HG02763 (cell line): Measurements from ENCODE around the gene CAMTA1.

ENCODE experiments used
- ATAC-seq: cut with Tn5 transposase; IDR thresholded peaks from one replicate; pipeline ENCODE4 v1.9.1; 2021; ENCODE audit warnings: mild to moderate bottlenecking, moderate library complexity; ENCODE audit not compliant: unreplicated experiment

Gene CAMTA1

DNA sequence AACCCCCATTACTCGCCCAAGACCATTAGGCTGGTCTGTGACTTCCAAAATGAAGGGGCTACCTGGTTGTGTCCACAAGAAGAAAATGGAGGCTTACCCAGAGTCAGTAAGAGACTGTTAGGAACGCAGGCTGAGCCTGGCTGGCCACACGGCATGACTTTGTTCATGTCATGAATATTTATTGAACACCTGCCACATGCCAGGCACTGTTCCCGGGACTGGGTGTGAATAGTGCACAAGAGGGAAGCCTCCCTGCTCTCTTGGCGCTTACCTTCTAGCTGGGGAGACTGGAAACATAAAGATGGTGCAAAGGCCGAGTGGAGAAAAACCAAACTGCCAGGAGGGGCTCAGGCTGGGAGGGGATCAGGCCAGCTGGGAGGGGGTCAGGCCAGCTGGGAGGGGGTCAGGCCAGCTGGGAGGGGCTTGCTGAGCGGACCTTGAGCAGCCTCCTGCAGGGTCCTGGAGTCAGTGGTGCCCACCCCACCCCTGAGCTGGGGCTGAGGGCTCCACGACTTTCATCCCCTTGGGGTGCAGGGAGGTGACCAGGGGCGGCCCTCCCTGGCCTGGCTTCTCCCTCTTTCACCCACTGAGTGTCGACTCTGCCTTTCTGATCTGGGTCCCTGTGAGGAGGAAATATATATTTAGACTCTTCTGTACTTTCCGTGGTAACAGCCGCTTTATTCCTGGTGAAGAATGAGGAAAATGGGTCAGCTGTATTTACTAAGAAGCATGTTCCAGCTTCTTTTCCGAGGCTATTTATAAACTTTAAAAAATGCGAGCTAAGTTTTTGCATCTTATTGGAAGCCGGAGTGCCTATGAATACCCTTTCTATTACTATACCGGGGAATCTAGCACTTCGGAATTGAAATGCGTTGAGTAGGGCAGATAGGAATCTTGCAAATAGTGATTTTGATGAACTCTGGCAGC, 139.0 kb downstream of the CAMTA1 start:
- ATAC-seq: no peak

DNA sequence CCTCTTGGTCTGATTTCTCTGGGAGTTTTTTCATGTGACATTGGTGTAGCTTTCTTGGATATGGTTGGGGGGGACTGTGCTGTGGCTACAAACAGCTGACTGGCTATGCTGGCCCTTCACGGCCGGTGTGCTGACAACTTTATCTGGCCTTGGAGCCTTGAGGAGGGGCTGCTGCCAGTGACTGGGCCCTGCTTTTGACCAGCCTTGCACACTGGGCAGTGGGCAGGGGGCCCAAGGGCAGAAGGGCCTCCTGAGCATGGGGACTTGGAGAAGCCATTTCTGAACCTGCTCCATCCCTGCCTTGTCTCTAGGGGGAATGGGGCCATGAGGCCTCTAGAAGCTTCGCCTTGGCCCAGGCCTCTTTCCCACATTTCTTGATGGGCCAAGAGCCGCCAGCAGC, 139.6 kb downstream of the CAMTA1 start:
- no peak for ATAC-seq

DNA sequence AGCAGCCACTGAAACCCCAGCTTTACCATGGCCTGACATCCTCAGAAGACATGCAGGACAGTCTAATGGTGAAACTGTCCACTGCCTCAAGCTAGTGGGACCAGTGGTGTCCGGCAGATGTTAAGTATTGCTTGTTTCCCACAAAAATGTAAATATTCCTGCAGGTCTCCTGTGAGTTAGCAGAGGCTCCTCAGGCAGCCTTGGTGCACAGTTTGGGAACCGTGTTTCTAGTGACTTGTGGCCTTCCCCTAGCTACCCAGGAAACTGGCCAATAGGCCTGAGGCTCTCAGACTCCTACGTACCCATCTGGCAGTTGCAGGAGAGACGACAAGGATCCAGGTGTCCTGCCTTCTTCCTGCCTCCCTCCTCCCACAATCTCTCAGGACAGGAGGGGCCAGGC, 142.4 kb downstream of the CAMTA1 start:
- ATAC-seq: no peak

DNA sequence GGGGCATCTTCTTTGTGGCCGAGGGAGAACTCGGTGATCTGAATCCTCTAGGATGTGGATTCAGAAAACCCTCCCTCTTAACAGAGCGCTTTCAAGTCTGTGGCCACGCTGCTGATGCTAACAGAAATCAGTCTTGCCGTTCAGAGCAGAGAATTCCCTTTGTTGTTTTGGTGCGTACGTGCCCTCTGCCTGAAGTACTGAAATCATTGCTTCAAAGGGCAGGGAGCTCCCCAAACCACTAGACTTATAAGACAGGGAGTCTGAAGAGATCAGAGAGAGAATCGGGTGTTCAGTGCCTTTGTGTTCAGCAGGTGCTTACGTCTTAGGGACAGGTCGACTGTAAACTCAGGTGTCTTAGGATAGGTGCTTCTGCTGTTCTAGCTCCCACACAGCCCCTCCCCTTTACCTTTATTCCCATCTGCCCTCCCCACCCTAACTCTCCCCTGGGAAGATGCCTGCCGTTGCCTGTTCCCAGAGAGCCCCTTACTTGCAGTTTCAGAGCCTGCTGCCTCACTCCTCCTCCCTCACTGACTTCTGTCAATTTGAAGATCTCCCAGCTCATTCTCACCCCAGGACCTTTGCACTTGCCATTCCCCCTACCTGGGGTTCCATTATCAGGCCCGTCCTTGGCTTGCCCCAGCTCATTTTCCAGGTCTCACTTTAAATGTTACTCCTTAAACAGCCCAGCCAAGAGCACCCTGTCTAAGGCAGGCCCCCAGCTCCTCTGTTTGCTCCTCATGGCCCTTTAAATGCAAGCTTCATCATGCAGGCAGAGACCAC, 143.0 kb downstream of the CAMTA1 start:
- no peak for ATAC-seq

DNA sequence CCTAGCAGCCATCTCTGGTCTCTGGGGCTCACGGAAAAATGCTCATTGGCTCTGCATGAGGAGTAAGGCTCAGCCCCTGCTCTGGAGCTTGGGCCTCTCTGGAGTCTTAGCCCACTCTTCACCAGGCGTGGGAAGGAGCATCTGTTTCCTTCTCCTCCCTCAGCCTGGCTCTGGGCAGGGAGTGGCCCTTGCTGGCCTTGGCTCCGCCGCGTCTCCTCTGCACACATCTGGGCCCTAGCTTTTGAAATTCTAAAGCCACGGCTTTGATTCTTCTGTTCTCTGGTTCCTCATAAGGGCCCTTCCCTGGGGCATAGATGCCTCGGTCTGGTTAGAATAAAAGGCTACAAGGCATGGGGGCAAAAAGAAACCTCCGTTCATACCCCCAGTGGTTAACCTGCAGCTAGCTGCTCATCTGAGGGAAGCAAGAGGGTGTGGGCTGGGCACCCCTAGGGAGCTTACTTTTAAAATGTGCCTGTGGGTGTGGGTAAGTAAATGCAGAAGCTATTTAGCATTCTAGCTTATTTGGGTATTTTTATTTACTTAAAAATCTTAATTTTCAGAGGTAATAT, 145.6 kb downstream of the CAMTA1 start:
- ATAC-seq: no peak

DNA sequence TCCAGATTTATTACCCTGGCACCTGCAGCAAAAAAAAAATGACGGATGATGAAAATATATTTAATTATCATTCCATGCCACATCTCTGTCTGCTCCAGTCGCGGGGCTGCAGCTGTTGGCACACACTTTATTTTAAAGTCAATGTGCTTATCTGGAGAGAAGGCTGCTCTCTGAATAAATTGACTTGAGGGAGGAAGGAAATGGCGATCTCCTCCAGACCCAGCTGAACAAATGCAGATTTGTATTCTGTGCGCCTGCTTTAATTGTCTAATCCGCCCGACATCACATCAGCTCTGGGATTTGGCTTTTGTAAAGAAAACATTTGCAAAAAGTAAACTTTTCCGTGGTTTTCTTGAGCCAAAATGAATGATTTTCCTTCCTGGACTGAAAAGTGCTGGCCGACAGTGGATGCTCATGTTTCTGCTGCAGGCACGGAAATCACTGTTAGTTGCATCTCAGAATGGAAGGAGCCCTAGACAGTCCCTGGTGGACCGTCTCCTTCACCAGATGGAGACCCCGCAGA, 150.2 kb downstream of the CAMTA1 start:
- no peak for ATAC-seq

DNA sequence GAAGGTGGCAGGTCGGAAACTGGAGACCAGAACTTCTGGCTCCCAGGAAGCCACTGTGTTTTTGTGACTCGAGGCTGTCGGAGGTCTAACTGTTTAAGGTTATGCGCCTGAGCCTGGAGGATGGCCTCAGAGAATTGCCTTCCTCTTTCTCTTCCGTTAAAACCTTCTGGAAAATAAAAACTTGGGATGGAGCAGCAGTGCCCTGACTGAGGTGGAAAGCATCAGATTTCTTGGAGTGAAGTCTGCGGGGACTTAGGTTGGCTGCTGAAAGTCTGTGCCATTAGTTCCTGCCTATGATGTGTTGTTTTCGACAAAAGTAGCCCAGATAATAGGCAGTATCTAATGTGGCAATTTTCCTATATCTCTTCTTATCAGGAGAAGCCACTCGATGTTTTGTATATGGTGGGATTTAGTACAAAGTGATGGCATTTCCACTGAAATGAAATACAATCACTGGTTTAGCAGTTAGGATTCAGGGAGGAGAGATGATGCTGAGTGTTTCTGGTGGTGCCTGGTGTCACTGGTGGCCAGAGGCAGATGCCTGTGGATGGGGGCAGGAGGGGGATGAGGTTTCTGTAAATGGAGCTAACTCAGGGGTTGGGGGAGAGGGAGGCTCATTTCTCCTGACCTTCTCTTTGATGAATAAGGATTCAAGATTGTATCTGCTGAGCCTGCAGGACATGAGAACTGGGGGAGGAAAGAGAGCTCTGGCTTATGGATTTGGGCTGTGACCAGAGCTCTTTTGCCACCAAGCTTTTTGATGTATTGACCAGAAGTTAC, 150.8 kb downstream of the CAMTA1 start:
- ATAC-seq: no peak

DNA sequence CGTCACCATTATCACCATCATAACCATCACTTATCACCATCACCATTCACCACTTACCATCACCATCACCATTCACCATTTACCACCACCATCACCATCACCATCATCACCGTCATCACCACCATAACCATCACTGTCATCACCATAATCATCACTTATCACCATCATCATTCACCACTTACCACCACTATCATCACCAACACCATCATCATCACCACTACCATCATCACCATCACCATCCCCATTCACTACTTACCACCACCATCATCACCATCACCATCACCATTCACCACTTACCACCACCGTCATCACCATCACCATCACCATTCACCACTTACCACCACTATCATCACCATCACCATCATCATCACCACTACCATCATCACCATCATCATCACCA, 151.8 kb downstream of the CAMTA1 start:
- ATAC-seq: no peak

DNA sequence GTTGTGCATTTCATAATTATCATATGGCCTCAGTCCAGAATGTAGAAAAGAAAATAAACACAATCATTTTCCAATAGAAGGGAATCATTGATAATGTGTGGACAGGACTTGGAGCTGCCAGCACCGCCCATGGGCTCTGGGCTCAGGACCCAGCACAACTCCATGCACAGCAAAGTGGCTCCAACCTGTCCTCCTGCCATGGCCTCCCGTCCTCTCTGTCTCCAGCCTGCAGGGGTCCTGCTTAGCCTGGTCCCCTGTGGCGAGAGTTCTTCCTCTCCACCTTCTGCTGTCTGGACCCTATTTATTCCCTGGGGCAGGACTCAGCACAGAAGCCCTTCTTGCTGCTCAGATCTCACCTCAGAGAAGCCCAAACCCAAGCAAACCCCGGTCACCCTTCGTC, 154.1 kb downstream of the CAMTA1 start:
- ATAC-seq: no peak

DNA sequence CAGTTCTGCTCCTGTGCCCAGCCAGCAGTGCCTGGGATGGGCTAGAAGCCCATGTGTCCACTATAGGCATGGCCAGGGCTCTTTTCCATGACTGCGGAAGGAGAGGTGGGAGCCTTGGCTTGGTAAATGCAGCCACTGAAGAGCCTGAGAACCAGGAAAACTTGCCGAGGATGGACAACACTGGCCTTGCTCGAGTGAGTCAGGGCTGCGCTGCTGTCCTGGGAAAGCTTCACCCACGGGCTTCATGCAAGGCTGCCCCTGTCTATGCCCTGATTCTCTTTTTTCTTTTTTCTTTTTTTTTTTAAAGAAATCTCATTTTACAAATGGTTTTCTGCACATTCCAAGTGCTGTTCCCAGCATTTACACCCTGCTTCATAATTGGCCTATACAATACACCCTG, 156.5 kb downstream of the CAMTA1 start:
- ATAC-seq: no peak

DNA sequence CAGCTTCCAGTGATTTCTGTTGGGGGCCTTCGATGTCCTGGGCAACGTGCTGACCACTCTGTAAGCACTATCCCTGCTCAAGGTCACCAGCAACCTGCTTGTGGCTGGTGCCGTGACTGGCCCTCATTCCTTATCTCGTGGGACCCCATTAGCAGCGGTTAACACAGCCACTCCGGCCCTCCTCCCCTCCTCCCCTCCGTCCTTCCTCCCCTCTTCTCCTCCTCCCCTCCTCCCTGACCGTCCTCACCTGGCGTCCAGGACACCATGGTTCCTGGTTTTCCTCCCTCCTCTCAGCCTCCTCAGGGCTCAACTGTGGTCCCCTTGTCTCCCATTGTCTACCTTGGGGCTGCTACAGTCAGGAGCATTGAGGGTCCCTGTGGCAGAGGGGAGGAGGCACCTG, 157.7 kb downstream of the CAMTA1 start:
- ATAC-seq: no peak

DNA sequence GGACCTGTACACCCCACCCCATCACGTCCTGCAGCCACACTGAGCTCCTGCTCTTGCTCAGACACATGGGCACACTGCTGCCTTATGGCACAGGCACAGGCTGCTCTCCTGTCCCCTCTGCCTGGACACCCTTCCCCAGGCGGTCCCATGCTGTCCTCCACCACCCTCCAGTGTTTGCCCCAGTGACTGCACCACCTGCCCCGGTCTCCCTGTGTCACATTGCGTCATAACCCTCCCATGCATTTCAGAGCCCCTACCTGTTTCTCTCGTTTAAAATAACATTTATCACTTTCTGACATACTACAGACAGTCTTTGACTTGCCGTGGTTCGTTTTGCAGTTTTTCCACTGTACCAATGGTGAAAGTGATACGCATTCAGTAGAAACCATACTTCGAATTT, 159.2 kb downstream of the CAMTA1 start:
- no peak for ATAC-seq

DNA sequence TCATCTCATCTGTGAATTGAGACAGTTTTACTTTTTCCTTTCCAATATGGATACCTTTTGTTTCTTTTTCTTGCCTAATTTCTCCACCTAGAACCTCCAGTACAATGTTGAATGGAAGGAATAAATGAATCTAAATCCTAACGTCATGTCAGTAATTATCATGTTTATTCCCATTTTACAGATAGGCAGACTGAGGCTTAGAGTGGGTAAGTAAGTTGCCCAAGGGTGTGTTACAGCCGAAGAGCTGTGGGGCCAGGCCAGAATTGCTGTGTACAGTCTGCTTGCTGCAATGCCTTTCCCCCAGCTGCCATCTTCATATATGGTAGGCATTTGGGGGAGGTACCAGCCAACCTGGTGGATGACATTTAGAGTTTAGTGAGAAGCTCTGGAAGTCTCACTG, 162.7 kb downstream of the CAMTA1 start:
- ATAC-seq: no peak

DNA sequence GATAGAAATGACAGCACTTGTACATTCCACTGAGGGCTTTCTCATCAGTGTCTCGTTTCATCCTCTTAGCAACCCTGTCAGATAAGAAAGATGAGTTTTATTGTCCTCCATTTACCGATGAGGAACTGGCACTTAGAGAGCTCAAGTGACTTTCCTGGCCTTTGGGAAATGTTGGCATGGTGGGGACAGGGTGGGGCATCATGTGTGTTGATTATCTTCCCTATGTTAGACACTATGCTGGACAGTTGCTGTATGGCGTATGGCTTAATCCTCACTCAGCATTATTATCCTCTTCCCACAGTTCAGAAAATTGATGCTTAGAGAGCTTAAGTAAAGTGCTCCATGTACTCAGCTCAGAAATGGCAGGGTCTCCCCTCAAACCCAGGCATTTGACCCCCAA, 163.2 kb downstream of the CAMTA1 start:
- no peak for ATAC-seq

DNA sequence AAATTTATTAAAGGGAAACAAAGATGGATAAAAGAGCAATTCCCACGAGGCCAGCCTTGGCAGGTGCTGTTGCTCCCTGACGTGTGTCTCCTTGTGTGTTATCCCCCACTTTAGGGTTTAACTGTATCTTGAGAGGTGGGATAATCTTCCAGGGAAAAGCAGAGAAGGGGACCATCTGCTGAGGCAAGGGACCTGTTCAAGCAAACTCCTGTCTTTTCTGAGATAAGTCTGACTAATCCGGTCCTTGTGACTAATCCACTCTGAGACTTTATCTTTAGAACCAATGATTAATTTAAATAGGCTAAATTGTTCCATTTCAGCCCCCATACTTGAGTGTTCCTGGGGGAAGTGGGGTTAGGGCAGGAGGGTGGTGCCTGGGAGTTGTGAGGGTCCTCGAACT, 163.6 kb downstream of the CAMTA1 start:
- no peak for ATAC-seq

DNA sequence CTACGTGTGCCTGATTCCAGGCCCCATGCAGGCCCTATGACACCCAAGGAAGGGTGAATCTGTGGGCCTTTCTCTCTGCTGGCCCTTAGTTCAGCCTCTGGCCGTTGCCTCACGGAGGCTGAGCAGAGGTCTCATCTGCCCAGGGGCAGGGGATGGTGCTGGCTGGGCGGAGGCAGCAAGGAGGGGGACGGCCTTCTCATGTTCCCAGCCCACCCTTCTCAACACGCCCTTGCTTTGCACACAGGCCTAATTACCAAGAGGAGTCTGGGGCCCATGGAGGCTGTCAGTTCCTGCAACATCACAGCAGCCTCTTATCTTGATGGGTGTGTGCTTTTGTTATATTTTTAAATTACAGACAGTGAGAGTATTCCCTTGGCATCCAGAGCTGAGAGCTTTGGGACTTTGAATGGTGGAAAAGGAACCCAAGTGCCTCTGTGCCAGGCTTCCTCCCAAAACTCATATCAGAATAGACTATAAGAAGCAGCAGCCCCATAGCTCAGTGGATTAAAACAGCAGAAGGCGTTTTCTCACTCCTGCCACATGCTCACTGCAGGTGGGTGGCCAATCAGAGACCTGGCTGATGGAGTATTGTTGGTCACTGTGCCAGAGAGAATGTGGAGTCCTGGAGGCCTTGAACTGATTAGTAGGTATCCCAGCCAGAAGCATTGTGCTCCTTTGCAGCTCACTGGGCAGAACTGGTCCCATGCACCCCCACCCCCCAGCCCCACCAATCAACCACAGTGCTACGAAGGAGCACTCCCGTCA, 164.9 kb downstream of the CAMTA1 start:
- no peak for ATAC-seq

DNA sequence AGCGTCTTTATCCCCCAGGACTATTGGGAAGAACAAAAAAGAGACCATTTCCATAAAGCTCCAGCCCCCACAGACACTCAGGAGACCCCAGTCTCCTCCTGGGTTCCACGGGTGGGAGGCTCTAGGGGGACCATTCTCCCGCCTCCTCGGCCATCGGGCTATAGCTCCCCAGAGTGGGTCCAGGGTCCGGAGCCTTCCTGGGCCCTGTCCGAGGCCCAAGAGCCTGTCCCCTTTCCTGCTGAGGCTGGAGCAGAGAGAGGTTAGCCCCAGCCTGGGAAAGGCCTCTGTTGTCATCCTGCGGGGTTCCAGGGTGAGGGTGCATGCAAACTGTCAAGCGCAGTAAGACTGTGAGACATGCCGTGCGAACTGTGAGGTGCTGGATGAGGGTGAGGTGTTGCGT, 166.3 kb downstream of the CAMTA1 start:
- no peak for ATAC-seq

DNA sequence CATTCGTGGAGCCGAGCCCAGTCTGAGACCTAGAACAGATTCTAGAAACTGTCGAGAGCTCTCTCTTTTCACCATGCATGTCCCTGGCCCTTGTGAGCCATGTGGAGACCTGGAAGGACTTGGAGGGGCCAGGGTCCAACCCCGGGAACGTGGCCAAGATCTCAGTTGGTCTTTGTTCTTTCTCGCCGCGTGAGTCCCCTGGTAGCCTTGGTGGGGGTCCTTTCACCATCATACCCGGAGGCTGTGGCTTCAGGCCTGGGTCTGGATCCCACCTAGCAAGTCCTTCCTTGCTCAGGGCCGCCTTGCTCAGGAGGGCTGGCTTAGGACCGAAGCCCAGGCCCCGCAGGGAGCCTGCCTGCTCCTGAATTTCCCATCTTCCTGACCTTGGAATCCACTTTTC, 168.0 kb downstream of the CAMTA1 start:
- no peak for ATAC-seq

DNA sequence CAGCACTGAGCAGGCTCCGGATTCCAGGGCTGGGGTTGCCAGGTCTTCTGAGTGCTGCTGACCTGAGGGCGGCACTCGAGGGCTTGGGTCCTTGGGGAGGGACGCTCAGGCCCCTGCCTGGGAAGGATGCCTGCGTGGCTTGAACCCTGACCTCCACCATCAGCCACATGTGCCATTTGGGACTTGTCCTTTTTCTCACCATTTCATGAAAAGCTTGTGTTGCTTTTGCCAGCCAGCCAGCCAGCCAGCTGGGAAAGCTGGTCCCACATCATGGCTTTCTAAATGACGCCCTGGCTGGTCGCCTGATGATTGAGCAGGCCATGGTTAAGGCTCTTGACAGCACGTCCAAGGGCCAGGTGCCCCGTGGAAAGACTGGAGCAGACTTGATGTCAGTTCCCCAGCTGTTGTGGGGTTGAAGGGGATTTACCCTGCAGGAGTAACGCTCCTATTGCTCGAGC, 168.7 kb downstream of the CAMTA1 start:
- ATAC-seq: no peak

DNA sequence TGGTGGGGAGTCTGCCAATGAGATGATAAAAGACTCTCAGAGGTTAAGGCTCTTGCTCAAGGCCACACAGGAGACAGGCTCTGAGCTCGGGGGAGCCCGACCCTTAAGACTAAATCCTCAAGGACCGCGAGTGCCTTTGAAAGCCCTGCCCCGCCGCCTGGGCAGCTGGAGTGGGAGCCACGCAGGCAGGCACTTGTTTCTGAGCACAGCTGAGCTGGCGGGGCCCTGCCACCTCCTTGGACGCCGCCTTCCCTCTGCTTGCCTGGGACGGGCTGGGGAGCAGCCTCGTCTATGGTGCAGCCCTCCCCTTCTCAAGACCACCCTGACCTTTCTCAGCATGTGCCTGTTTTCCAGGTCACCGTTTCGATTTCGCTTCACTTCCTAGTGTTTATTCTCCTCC, 169.3 kb downstream of the CAMTA1 start:
- ATAC-seq: no peak
